Measurements from ENCODE around the gene POU2F2. TPM values are rescaled to one million over a fixed set of nuclear protein-coding genes. Genes with fewer than 3 reads are reported as not detected.

Gene POU2F2
- total RNA-seq, 1 donor from 2014 or later = 2.5 TPM

- Mint-ChIP-seq H3K36me3 (ENCODE audit: low read depth) (peaks cover 13% of the 10 kb centered on the region), H3K4me3 (no peak overlapping the region), H3K27ac (ENCODE audit: unreplicated experiment) (no peak overlapping the region), H3K9me3 (no peaks in the 10 kb centered on the region), H3K4me1 (peaks cover 16% of the 10 kb centered on the region), H3K27me3 (ENCODE audit: low read depth) (no peaks in the 10 kb centered on the region)
- no peak for TF ChIP-seq CTCF (conservative IDR thresholded peaks at IDR 0.05)
- no peak for DNase-seq (ENCODE audit: low read depth, low spot score)
These were observed 48.7 kb downstream of the POU2F2 start for GRCh38 chr19:42083537-42083936.

DNA sequence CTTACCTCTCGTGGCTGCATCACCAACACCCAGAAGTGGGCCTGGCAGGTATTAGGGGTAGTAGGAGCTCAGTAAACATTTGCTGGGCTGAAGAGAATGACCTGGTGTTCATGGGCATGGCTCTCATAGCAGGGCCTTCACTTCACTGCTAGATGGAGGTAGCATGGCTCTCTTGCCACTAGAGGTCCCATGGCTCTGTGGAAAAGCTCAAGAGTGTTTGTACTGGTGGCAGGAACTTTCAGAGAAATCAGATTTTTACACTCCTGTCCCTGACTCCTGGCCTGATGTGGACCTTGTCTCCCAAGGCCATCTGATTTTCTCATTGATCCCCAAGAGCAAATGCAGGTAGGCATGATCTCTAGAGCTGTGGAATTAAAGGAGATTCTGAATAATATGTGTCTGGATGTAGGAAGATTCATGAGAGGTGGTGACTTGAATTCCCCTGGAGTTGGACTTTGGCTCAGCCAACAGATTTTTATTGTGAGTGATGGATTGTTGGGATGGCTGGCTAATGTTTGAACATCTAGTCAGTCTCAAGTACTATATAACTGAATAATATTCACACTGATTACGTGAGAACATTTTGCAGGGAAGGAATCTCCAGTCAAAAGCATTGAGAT, 50.6 kb downstream of the POU2F2 start:
- peaks cover 28% of the 10 kb centered on the region for H3K4me1 Mint-ChIP-seq
- H3K4me3 Mint-ChIP-seq = peak overlapping the region; percentile 78
- no peaks in the 10 kb centered on the region for H3K27me3 Mint-ChIP-seq (ENCODE audit: low read depth)
- DNase-seq (ENCODE audit: low read depth, low spot score) = no peak
- H3K36me3 Mint-ChIP-seq (ENCODE audit: low read depth) = peaks cover 15% of the 10 kb centered on the region
- TF ChIP-seq CTCF (conservative IDR thresholded peaks at IDR 0.05) = peak; percentile 53
- H3K9me3 Mint-ChIP-seq = no peaks in the 10 kb centered on the region
- no peak overlapping the region for H3K27ac Mint-ChIP-seq (ENCODE audit: unreplicated experiment)

GRCh38 chr19:42080764-42081375, 51.4 kb downstream of the POU2F2 start:
- Mint-ChIP-seq H3K27me3 (ENCODE audit: low read depth) (no peaks in the 10 kb centered on the region), H3K36me3 (ENCODE audit: low read depth) (peaks cover 15% of the 10 kb centered on the region), H3K4me3 (peak overlapping the region; percentile 78), H3K27ac (ENCODE audit: unreplicated experiment) (no peak overlapping the region), H3K9me3 (no peaks in the 10 kb centered on the region), H3K4me1 (peaks cover 30% of the 10 kb centered on the region)
- DNase-seq (ENCODE audit: low read depth, low spot score) = no peak
- no peak for TF ChIP-seq CTCF (conservative IDR thresholded peaks at IDR 0.05)

DNA sequence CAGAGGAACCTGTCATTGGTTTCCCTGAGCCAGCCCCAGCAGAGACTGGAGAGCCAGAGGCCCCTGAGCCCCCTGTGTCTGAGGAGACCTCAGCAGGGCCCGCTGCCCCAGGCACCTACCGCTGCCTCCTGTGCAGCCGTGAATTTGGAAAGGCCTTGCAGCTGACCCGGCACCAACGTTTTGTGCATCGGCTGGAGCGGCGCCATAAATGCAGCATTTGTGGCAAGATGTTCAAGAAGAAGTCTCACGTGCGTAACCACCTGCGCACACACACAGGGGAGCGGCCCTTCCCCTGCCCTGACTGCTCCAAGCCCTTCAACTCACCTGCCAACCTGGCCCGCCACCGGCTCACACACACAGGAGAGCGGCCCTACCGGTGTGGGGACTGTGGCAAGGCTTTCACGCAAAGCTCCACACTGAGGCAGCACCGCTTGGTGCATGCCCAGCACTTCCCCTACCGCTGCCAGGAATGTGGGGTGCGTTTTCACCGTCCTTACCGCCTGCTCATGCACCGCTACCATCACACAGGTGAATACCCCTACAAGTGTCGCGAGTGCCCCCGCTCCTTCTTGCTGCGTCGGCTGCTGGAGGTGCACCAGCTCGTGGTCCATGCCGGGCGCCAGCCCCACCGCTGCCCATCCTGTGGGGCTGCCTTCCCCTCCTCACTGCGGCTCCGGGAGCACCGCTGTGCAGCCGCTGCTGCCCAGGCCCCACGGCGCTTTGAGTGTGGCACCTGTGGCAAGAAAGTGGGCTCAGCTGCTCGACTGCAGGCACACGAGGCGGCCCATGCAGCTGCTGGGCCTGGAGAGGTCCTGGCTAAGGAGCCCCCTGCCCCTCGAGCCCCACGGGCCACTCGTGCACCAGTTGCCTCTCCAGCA, 52.1 kb downstream of the POU2F2 start:
- DNase-seq (ENCODE audit: low read depth, low spot score) = no peak
- Mint-ChIP-seq H3K27me3 (ENCODE audit: low read depth) (no peaks in the 10 kb centered on the region), H3K36me3 (ENCODE audit: low read depth) (peaks cover 15% of the 10 kb centered on the region), H3K27ac (ENCODE audit: unreplicated experiment) (no peak overlapping the region), H3K4me3 (peak overlapping the region; percentile 41), H3K4me1 (peaks cover 36% of the 10 kb centered on the region), H3K9me3 (no peaks in the 10 kb centered on the region)
- TF ChIP-seq CTCF (conservative IDR thresholded peaks at IDR 0.05) = no peak

DNA sequence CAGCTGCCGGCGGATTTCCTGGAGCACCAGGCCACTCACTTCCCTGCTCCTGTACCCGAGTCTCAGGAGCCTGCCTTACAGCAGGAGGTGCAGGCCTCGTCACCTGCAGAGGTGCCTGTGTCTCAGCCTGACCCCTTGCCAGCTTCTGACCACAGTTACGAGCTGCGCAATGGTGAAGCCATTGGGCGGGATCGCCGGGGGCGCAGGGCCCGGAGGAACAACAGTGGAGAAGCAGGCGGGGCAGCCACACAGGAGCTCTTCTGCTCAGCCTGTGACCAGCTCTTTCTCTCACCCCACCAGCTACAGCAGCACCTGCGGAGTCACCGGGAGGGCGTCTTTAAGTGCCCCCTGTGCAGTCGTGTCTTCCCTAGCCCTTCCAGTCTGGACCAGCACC, 53.0 kb downstream of the POU2F2 start:
- Mint-ChIP-seq H3K36me3 (ENCODE audit: low read depth) (peaks cover 15% of the 10 kb centered on the region), H3K27me3 (ENCODE audit: low read depth) (no peaks in the 10 kb centered on the region), H3K9me3 (no peaks in the 10 kb centered on the region), H3K27ac (ENCODE audit: unreplicated experiment) (no peak overlapping the region), H3K4me3 (peak overlapping the region; percentile 34), H3K4me1 (peaks cover 40% of the 10 kb centered on the region)
- no peak for TF ChIP-seq CTCF (conservative IDR thresholded peaks at IDR 0.05)
- no peak for DNase-seq (ENCODE audit: low read depth, low spot score)

Data from neural crest cell (in vitro differentiated cells).